Measurements from ENCODE around the gene IRAK2. TPM values are rescaled to one million over a fixed set of nuclear protein-coding genes. Genes with fewer than 3 reads are reported as not detected.
A peak's percentile ranks its signal among the peaks of the same experiment; 100 is the strongest.

IRAK2 gene
- total and polyA plus RNA-seq, 10 donors = 1.4 to 11.8 (median 7.9) TPM

GRCh38 chr3:10226293-10226692 lies 61.6 kb downstream of the IRAK2 start:
- peak overlapping the region in 3 of 8 donors; percentile 67 to 80 (median 77) for H3K27ac ChIP-seq
- H3K4me1 ChIP-seq = peaks cover 28 to 90% (median 58%) of the 10 kb centered on the region in 6 donors
- TF ChIP-seq CTCF (IDR thresholded peaks at IDR 0.05 in 8 of 11, conservative IDR thresholded peaks at IDR 0.05 in 3 of 11) = no peak
- TF ChIP-seq POLR2AphosphoS5 (IDR thresholded peaks at IDR 0.05) = peak in 1 of 3 donors; percentile 15
- TF ChIP-seq POLR2A (IDR thresholded peaks at IDR 0.05) = no peak
- peaks cover 0 to 65% (median 7%) of the 10 kb centered on the region in 6 donors for H3K36me3 ChIP-seq
- no peak overlapping the region for H3K4me3 ChIP-seq
- DNase-seq = no peak
- intact Hi-C loops (cut with DNase I; ENCODE audit: low total_unique reads) = loop anchor here (10.0 kb wide), 2 partner anchors 61 to 201 kb away; partner anchors contain the start of genes FANCD2 and IRAK2
- WGBS, 5 donors = 65 to 94% (median 76%) methylated on average over 10 of the region's 10 CpGs
- no peaks in the 10 kb centered on the region for H3K27me3 ChIP-seq (replicated peaks in 1 of 7)
- H3K9me3 ChIP-seq = no peaks in the 10 kb centered on the region

DNA sequence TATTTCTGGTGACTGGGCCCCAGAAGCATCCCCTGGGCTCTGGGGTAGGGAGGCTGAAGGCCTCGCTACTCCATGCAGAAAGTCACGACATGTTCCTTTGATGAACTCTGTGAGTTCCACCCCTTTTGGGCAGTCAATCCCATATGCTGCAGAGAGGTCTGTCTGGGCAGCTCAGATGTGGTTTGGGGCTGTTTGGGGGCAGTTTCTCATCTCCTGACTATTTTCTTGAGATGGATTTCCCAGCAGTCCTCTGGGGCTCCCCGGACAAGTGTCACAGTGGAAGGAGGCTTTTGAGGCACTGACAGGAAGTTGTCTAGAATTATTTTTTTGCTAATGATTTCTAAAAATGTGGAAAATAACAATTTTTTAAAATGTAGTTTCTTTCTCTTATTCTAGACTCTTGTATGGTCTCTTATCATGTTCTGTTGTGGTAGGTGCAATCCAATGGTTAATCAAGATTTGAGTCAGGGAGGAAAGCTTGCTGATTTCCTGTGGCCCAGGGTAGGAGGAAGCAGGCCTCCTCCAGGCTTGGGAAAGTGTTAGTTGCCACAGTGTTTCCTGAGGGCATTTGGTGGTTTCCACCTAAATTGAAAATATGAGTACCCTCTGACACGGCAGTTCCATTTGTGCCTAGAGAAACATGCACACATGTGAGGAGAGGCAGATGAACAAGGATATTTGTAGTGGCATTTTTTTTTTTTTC lies 63.7 kb downstream of the IRAK2 start:
- 31 to 46% (median 40%) methylated on average over 4 of the region's 4 CpGs for WGBS, 5 donors
- Histone ChIP-seq H3K36me3 (peaks cover 0 to 50% (median 1%) of the 10 kb centered on the region in 6 donors), H3K27ac (peak overlapping the region in 7 of 8 donors; percentile 61 to 80 (median 70)), H3K27me3 (replicated peaks in 1 of 7) (no peaks in the 10 kb centered on the region), H3K4me3 (no peak overlapping the region), H3K9me3 (no peaks in the 10 kb centered on the region), H3K4me1 (peaks cover 24 to 82% (median 51%) of the 10 kb centered on the region in 6 donors)
- intact Hi-C loops (cut with DNase I; ENCODE audit: low total_unique reads) = loop anchor here (10.0 kb wide), 2 partner anchors 64 to 204 kb away; partner anchors contain the start of genes FANCD2 and IRAK2
- TF ChIP-seq POLR2A (IDR thresholded peaks at IDR 0.05) (no peak), POLR2AphosphoS5 (IDR thresholded peaks at IDR 0.05) (peak in 1 of 3 donors; percentile 72), CTCF (IDR thresholded peaks at IDR 0.05 in 8 of 11, conservative IDR thresholded peaks at IDR 0.05 in 3 of 11) (no peak)
- DNase-seq = no peak

DNA sequence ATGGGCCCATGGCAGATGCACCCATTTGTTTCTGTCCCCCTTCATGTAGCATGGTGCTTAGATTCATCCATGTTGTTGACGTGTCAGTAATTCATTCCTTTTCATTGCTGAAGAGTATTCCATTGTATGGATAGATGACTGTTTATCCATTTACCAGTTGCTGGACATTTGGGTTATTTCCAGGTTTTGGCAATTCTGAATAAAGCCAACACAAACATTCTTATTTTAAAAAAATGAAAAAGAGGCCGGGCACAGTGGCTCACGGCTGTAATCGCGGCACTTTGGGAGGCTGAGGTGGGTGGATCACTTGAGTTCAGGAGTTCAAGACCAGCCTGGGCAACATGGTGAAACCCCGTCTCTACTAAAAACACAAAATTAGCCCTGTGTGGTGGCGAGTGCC lies 64.9 kb downstream of the IRAK2 start:
- Histone ChIP-seq H3K27me3 (replicated peaks in 1 of 7) (no peaks in the 10 kb centered on the region), H3K27ac (peak overlapping the region in 3 of 8 donors; percentile 69 to 80 (median 78)), H3K4me1 (peaks cover 15 to 71% (median 39%) of the 10 kb centered on the region in 6 donors), H3K9me3 (no peaks in the 10 kb centered on the region), H3K4me3 (no peak overlapping the region), H3K36me3 (peaks cover 0 to 60% (median 7%) of the 10 kb centered on the region in 6 donors)
- 94 to 97% (median 95%) methylated on average over 7 of the region's 7 CpGs for WGBS, 5 donors
- TF ChIP-seq POLR2A (IDR thresholded peaks at IDR 0.05) = no peak
- TF ChIP-seq POLR2AphosphoS5 (IDR thresholded peaks at IDR 0.05) = no peak
- TF ChIP-seq CTCF (IDR thresholded peaks at IDR 0.05 in 8 of 11, conservative IDR thresholded peaks at IDR 0.05 in 3 of 11) = no peak
- intact Hi-C loops (cut with DNase I; ENCODE audit: low total_unique reads) = loop anchor here (10.0 kb wide), 2 partner anchors 65 to 205 kb away; partner anchors contain the start of genes FANCD2 and IRAK2
- no peak for DNase-seq

DNA sequence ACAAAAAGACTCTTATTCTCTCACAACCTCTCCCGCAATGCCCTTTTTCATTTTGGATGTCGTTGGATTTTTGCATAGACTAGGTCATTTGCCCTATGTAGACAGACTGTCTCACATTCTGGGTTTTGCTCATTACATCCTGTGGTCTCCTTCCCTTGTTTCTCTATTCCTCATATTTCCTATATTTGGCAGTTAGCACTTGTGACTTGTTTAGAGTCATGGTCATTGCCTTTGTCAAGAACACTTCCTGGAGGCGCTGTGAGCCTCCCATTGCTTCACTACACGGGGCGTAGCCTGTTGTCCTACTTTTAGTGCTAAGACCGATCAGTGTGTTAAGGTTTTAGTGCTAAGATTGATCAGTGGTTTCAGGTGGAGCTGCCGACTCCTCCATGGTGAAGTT lies 67.4 kb downstream of the IRAK2 start:
- Histone ChIP-seq H3K4me1 (peaks cover 6 to 45% (median 17%) of the 10 kb centered on the region in 6 donors), H3K9me3 (no peaks in the 10 kb centered on the region), H3K27me3 (replicated peaks in 1 of 7) (no peaks in the 10 kb centered on the region), H3K36me3 (peaks cover 0 to 73% (median 23%) of the 10 kb centered on the region in 6 donors), H3K27ac (peak overlapping the region in 7 of 8 donors; percentile 22 to 73 (median 58)), H3K4me3 (peak overlapping the region in 1 of 8 donors; percentile 27)
- 30 to 63% (median 40%) methylated on average over 7 of the region's 7 CpGs for WGBS, 5 donors
- no peak for DNase-seq
- TF ChIP-seq POLR2A (IDR thresholded peaks at IDR 0.05) (no peak), POLR2AphosphoS5 (IDR thresholded peaks at IDR 0.05) (peak in 1 of 3 donors; percentile 70)
- intact Hi-C loops (cut with DNase I; ENCODE audit: low total_unique reads) = no loop called here
